ENCODE data around the gene DOK1. TPM values are rescaled to one million over a fixed set of nuclear protein-coding genes. Genes with fewer than 3 reads are reported as not detected.

DOK1 gene
- total RNA-seq, 1 donor = 11.4 TPM

- no peak for DNase-seq (ENCODE audit: low read depth)
- TF ChIP-seq CTCF (IDR thresholded peaks at IDR 0.05; ENCODE audit: insufficient read depth, low read length) = no peak
- H3K4me3 ChIP-seq (ENCODE audit: low read depth, low read length) = peak overlapping the region; percentile 62
These were observed 5.4 kb upstream of the DOK1 start for GRCh38 chr2:74548900-74549826.

GRCh38 chr2:74550231-74550630 lies 4.3 kb upstream of the DOK1 start:
- H3K4me3 ChIP-seq (ENCODE audit: low read depth, low read length) = no peak overlapping the region
- no peak for TF ChIP-seq CTCF (IDR thresholded peaks at IDR 0.05; ENCODE audit: insufficient read depth, low read length)
- no peak for DNase-seq (ENCODE audit: low read depth)

GRCh38 chr2:74551530-74551929 lies 3.0 kb upstream of the DOK1 start:
- no peak for DNase-seq (ENCODE audit: low read depth)
- no peak for TF ChIP-seq CTCF (IDR thresholded peaks at IDR 0.05; ENCODE audit: insufficient read depth, low read length)
- no peak overlapping the region for H3K4me3 ChIP-seq (ENCODE audit: low read depth, low read length)

- DNase-seq (ENCODE audit: low read depth) = no peak
- no peak for TF ChIP-seq CTCF (IDR thresholded peaks at IDR 0.05; ENCODE audit: insufficient read depth, low read length)
- peak overlapping the region; percentile 91 for H3K4me3 ChIP-seq (ENCODE audit: low read depth, low read length)
These were observed 2.3 kb upstream of the DOK1 start for GRCh38 chr2:74551942-74552913.

- H3K4me3 ChIP-seq (ENCODE audit: low read depth, low read length) = peak overlapping the region; percentile 91
- no peak for TF ChIP-seq CTCF (IDR thresholded peaks at IDR 0.05; ENCODE audit: insufficient read depth, low read length)
- no peak for DNase-seq (ENCODE audit: low read depth)
These were observed 1.4 kb upstream of the DOK1 start for GRCh38 chr2:74552914-74553811.

Data from fibroblast of the aortic adventitia (primary cell).